HG03066 (cell line): ENCODE measurements around the gene FRMPD4.

Experiments used
- ATAC-seq: cut with Tn5 transposase; IDR thresholded peaks from one replicate; pipeline ENCODE4 v1.9.1; 2021; ENCODE audit warnings: low read depth; ENCODE audit not compliant: unreplicated experiment

The FRMPD4 gene

GRCh38 chrX:12360383-12360782 lies 222.1 kb downstream of the FRMPD4 start:
- no peak for ATAC-seq

GRCh38 chrX:12360986-12361598 lies 222.8 kb downstream of the FRMPD4 start:
- ATAC-seq: no peak

GRCh38 chrX:12363216-12363615 lies 224.9 kb downstream of the FRMPD4 start:
- no peak for ATAC-seq

- ATAC-seq: no peak
Observed at GRCh38 chrX:12366440-12366839, 228.2 kb downstream of the FRMPD4 start.

- ATAC-seq: no peak
Observed at GRCh38 chrX:12367254-12367653, 229.0 kb downstream of the FRMPD4 start.

- ATAC-seq: no peak
Observed at GRCh38 chrX:12370497-12370986, 232.3 kb downstream of the FRMPD4 start.

GRCh38 chrX:12372111-12372510 lies 233.8 kb downstream of the FRMPD4 start:
- ATAC-seq: no peak

GRCh38 chrX:12374286-12374685 lies 236.0 kb downstream of the FRMPD4 start:
- ATAC-seq: no peak

GRCh38 chrX:12378253-12378652 lies 240.0 kb downstream of the FRMPD4 start:
- ATAC-seq: no peak

- no peak for ATAC-seq
Observed at GRCh38 chrX:12378706-12379105, 240.4 kb downstream of the FRMPD4 start.

- ATAC-seq: no peak
Observed at GRCh38 chrX:12379671-12380070, 241.4 kb downstream of the FRMPD4 start.

GRCh38 chrX:12383196-12383595 lies 244.9 kb downstream of the FRMPD4 start:
- no peak for ATAC-seq

GRCh38 chrX:12390301-12390700 lies 252.0 kb downstream of the FRMPD4 start:
- no peak for ATAC-seq

- no peak for ATAC-seq
Observed at GRCh38 chrX:12396584-12396983, 258.3 kb downstream of the FRMPD4 start.

GRCh38 chrX:12400218-12400617 lies 261.9 kb downstream of the FRMPD4 start:
- no peak for ATAC-seq

GRCh38 chrX:12401252-12401651 lies 263.0 kb downstream of the FRMPD4 start:
- ATAC-seq: no peak

GRCh38 chrX:12403474-12404082 lies 265.3 kb downstream of the FRMPD4 start:
- ATAC-seq: no peak

- no peak for ATAC-seq
Observed at GRCh38 chrX:12405306-12405705, 267.0 kb downstream of the FRMPD4 start.

GRCh38 chrX:12410523-12410922 lies 272.2 kb downstream of the FRMPD4 start:
- no peak for ATAC-seq

- ATAC-seq: no peak
Observed at GRCh38 chrX:12411831-12412230, 273.6 kb downstream of the FRMPD4 start.

- ATAC-seq: no peak
Observed at GRCh38 chrX:12412561-12412960, 274.3 kb downstream of the FRMPD4 start.

GRCh38 chrX:12419591-12419990 lies 281.3 kb downstream of the FRMPD4 start:
- ATAC-seq: no peak
